HL-60/S4 (cell line): ENCODE data around the gene GANC.
"Not testable (repeated sequence)": the region's sequence is repeated elsewhere in the genome, so short reads cannot be mapped to it uniquely, and the experiment has no call there.

ENCODE experiments used
- in situ Hi-C: fragments of 300-500 bp; cut with MboI; formaldehyde crosslinking; loops from 2 replicates; pipeline ENCODE4 v1.14.3; 2022; ENCODE audit warnings: low sequenced_read_pairs

Gene GANC

GRCh38 chr15:42282344-42282743 lies 9.3 kb downstream of the GANC start:
- in situ Hi-C loops: no loop called here

GRCh38 chr15:42282926-42283325 lies 9.9 kb downstream of the GANC start:
- in situ Hi-C loops: no loop called here

GRCh38 chr15:42283671-42284070 lies 10.7 kb downstream of the GANC start:
- in situ Hi-C loops: no loop called here

GRCh38 chr15:42284551-42284950 lies 11.6 kb downstream of the GANC start:
- in situ Hi-C loops: no loop called here

GRCh38 chr15:42285034-42285433 lies 12.0 kb downstream of the GANC start:
- in situ Hi-C loops: no loop called here

GRCh38 chr15:42286445-42287029 lies 13.5 kb downstream of the GANC start:
- in situ Hi-C loops: no loop called here

- in situ Hi-C loops: no loop called here
These were observed 14.9 kb downstream of the GANC start for GRCh38 chr15:42287931-42288330.

GRCh38 chr15:42289166-42289565 lies 16.2 kb downstream of the GANC start:
- in situ Hi-C loops: no loop called here

- in situ Hi-C loops: not testable (repeated sequence)
These were observed 28.0 kb downstream of the GANC start for GRCh38 chr15:42301004-42301403.

GRCh38 chr15:42306681-42307080 lies 33.7 kb downstream of the GANC start:
- in situ Hi-C loops: no loop called here

- in situ Hi-C loops: no loop called here
These were observed 40.5 kb downstream of the GANC start for GRCh38 chr15:42313463-42313862.

GRCh38 chr15:42314818-42315217 lies 41.8 kb downstream of the GANC start:
- in situ Hi-C loops: no loop called here

GRCh38 chr15:42315521-42315920 lies 42.5 kb downstream of the GANC start:
- in situ Hi-C loops: no loop called here

GRCh38 chr15:42316282-42316805 lies 43.3 kb downstream of the GANC start:
- in situ Hi-C loops: not testable (repeated sequence)

GRCh38 chr15:42319206-42319605 lies 46.2 kb downstream of the GANC start:
- in situ Hi-C loops: no loop called here

GRCh38 chr15:42324308-42324707 lies 51.3 kb downstream of the GANC start:
- in situ Hi-C loops: no loop called here

- in situ Hi-C loops: no loop called here
These were observed 56.2 kb downstream of the GANC start for GRCh38 chr15:42329161-42329560.

- in situ Hi-C loops: no loop called here
These were observed 57.0 kb downstream of the GANC start for GRCh38 chr15:42329992-42330391.

GRCh38 chr15:42331235-42331634 lies 58.2 kb downstream of the GANC start:
- in situ Hi-C loops: no loop called here

- in situ Hi-C loops: no loop called here
These were observed 59.3 kb downstream of the GANC start for GRCh38 chr15:42332331-42332730.

- in situ Hi-C loops: no loop called here
These were observed 62.1 kb downstream of the GANC start for GRCh38 chr15:42335074-42335473.

GRCh38 chr15:42336650-42337049 lies 63.6 kb downstream of the GANC start:
- in situ Hi-C loops: not testable (repeated sequence)

- in situ Hi-C loops: not testable (repeated sequence)
These were observed 64.1 kb downstream of the GANC start for GRCh38 chr15:42337104-42337503.
